H1 (cell line): ENCODE results near the gene CEBPE.

ENCODE experiments used
- POLR2AphosphoS5 ChIP-seq: IDR thresholded peaks from 2 replicates; pipeline ENCODE4 v1.6.1; 2011; ENCODE audit warnings: low read depth, low read length
- TAF1 ChIP-seq: IDR thresholded peaks from 2 replicates; pipeline ENCODE4 v1.6.1; 2011; ENCODE audit warnings: mild to moderate bottlenecking, low read depth, low read length
- TF ChIP-seq, protein P1 (sequence below), 3 experiments: IDR thresholded peaks; 1 replicate in 2 of 3; 2 replicates in 1 of 3; pipeline versions ENCODE4 v1.5.1 to v1.6.1; 2011; ENCODE audit warnings: low read length in 3 of 3, mild to moderate bottlenecking in 3 of 3, inconsistent platforms in 2 of 3, low read depth in 1 of 3, moderate library complexity in 1 of 3; ENCODE audit not compliant: insufficient read depth in 1 of 3; ENCODE audit errors: control extremely low read depth in 1 of 3

DNA sequence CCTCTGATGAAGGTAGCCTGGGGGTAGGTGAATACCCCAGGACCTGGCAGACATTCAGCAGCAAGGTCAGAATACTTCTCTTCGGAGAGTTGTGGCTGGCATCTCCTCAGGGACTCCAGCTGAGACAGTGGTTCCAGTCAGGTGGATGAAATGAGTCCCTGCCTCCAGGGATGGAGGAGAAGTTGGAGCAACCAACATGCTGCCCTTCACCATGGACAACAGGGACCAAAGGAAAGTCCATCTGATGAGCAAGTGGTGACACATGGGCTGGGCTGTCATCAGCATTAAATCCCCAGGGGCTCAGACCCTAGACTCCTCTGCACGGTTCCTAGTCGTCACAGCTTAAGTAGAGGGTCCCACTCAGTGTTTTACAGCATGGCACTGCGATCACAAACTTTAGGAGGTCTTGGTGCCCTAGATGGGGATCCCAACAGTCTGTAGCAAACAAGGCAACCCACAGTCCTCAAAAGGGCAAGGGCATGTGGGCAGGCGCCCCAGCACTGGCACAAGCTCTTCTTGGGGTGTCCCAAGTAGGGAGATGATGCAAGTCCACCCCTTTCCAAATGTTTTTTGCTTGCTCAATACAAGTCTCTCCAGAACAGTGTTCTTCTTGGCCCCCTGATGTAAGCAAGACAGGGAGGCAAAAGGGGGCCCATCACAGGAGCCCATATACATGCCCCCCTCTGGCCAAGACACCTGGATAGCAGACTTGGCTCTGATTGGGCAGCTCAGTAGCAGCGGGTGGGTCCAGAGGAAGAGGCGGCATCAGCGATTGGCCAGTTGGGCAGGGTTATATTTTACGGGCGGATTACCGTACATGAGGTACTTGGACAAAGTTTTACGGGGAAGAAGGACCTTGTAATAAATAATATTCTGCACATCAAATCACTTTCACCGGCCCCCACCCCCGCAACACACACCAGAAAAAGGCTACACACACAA, 50.9 kb downstream of the CEBPE start:
- no peak for TF ChIP-seq TAF1
- no peak for TF ChIP-seq POLR2AphosphoS5
- TF ChIP-seq, protein P1, sequence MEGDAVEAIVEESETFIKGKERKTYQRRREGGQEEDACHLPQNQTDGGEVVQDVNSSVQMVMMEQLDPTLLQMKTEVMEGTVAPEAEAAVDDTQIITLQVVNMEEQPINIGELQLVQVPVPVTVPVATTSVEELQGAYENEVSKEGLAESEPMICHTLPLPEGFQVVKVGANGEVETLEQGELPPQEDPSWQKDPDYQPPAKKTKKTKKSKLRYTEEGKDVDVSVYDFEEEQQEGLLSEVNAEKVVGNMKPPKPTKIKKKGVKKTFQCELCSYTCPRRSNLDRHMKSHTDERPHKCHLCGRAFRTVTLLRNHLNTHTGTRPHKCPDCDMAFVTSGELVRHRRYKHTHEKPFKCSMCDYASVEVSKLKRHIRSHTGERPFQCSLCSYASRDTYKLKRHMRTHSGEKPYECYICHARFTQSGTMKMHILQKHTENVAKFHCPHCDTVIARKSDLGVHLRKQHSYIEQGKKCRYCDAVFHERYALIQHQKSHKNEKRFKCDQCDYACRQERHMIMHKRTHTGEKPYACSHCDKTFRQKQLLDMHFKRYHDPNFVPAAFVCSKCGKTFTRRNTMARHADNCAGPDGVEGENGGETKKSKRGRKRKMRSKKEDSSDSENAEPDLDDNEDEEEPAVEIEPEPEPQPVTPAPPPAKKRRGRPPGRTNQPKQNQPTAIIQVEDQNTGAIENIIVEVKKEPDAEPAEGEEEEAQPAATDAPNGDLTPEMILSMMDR (IDR thresholded peaks at IDR 0.05; ENCODE audit: control extremely low read depth in 1 of 3, insufficient read depth in 1 of 3, low read depth in 1 of 3, low read length in 3 of 3): no peak
